ENCODE data around the gene SEMA6D. TPM values are rescaled to one million over a fixed set of nuclear protein-coding genes. Genes with fewer than 3 reads are reported as not detected.
A peak's percentile ranks its signal among the peaks of the same experiment; 100 is the strongest.

Gene SEMA6D
- total RNA-seq, 1 donor from 2014 or later: 2.6 TPM

GRCh38 chr15:47820057-47820746 is 102.9 kb downstream of the SEMA6D start:
- DNase-seq (ENCODE audit: low read depth) (peak; percentile 85), FAIRE-seq (no peak)
- no peak overlapping the region for H3K4me3 ChIP-seq (ENCODE audit: low read depth, low read length)
- H3K27me3 ChIP-seq (ENCODE audit: control insufficient read depth, insufficient read depth, low read length): no peaks in the 10 kb centered on the region
- no peak for TF ChIP-seq CTCF (IDR thresholded peaks at IDR 0.05; ENCODE audit: insufficient read depth, low read length, severe bottlenecking)
- no peaks in the 10 kb centered on the region for H3K36me3 ChIP-seq (ENCODE audit: control insufficient read depth, insufficient read depth, low read length)

- Histone ChIP-seq H3K27me3 (ENCODE audit: control insufficient read depth, insufficient read depth, low read length) (no peaks in the 10 kb centered on the region), H3K4me3 (ENCODE audit: low read depth, low read length) (no peak overlapping the region), H3K36me3 (ENCODE audit: control insufficient read depth, insufficient read depth, low read length) (no peaks in the 10 kb centered on the region)
- TF ChIP-seq CTCF (IDR thresholded peaks at IDR 0.05; ENCODE audit: insufficient read depth, low read length, severe bottlenecking): no peak
- DNase-seq (ENCODE audit: low read depth): peak; percentile 93
- FAIRE-seq: no peak
These were observed 103.5 kb downstream of the SEMA6D start for GRCh38 chr15:47820747-47821319.

GRCh38 chr15:47822048-47822447 is 104.7 kb downstream of the SEMA6D start:
- FAIRE-seq (no peak), DNase-seq (ENCODE audit: low read depth) (no peak)
- Histone ChIP-seq H3K4me3 (ENCODE audit: low read depth, low read length) (no peak overlapping the region), H3K36me3 (ENCODE audit: control insufficient read depth, insufficient read depth, low read length) (no peaks in the 10 kb centered on the region), H3K27me3 (ENCODE audit: control insufficient read depth, insufficient read depth, low read length) (no peaks in the 10 kb centered on the region)
- TF ChIP-seq CTCF (IDR thresholded peaks at IDR 0.05; ENCODE audit: insufficient read depth, low read length, severe bottlenecking): no peak

Data from bronchial epithelial cell (primary cell).